Breast epithelium (tissue), 4 donors: ENCODE data around the gene LGALS7B. TPM values are rescaled to one million over a fixed set of nuclear protein-coding genes. Genes with fewer than 3 reads are reported as not detected.
"Not testable (repeated sequence)": the region's sequence is repeated elsewhere in the genome, so short reads cannot be mapped to it uniquely, and the experiment has no call there.

Experiments used
- DNase-seq, 2 donors: peaks; one replicate each; pipeline ENCODE4 v3.0.0-alpha.2; 2019; ENCODE audit warnings: low spot score in 2 of 2
- H3K27ac ChIP-seq, 2 donors: fragments of 200-600 bp; sonication (generic) in 1 of 2; one replicate each; pipeline ENCODE4 v1.5.1; 2016 to 2019; ENCODE audit warnings: mild to moderate bottlenecking in 1 of 2
- H3K27me3 ChIP-seq, 2 donors: fragments of 200-600 bp; sonication (generic) in 1 of 2; one replicate each; pipeline versions ENCODE4 v1.5.1 to v1.6.0; 2017 to 2019; ENCODE audit warnings: control low read depth in 1 of 2, mild to moderate bottlenecking in 1 of 2
- H3K36me3 ChIP-seq: fragments of 200-600 bp; one replicate; pipeline ENCODE4 v1.5.1; 2019
- H3K4me1 ChIP-seq, 2 donors: fragments of 200-600 bp; sonication (generic); one replicate each; pipeline ENCODE4 v1.5.1; 2016 to 2019; ENCODE audit warnings: control low read depth in 1 of 2
- H3K4me3 ChIP-seq, 3 donors: fragments of 200-600 bp; sonication (generic); 1 replicate in 2 of 3; 2 replicates in 1 of 3; pipeline ENCODE4 v1.5.1; 2016 to 2019; ENCODE audit warnings: mild to moderate bottlenecking in 3 of 3, moderate library complexity in 2 of 3
- H3K9me3 ChIP-seq, 2 donors: fragments of 200-600 bp; sonication (generic) in 1 of 2; one replicate each; pipeline ENCODE4 v1.5.1; 2016 to 2019; ENCODE audit warnings: control low read depth in 1 of 2
- CTCF ChIP-seq, 3 donors: fragments of 450-650 bp; IDR thresholded peaks; one replicate each; pipeline ENCODE4 v1.5.1; 2016 to 2017; ENCODE audit warnings: antibody characterized with exemption in 3 of 3, mild to moderate bottlenecking in 3 of 3, moderate library complexity in 3 of 3
- POLR2A ChIP-seq: fragments of 450-650 bp; IDR thresholded peaks from one replicate; pipeline ENCODE4 v1.6.1; 2016; ENCODE audit warnings: antibody characterized with exemption, mild to moderate bottlenecking, moderate library complexity
- POLR2AphosphoS5 ChIP-seq, 3 donors: sonication (generic); formaldehyde crosslinking; IDR thresholded peaks; one replicate each; pipeline ENCODE4 v1.6.1; 2017; ENCODE audit warnings: antibody characterized with exemption in 3 of 3
- intact Hi-C: fragments of 100-400 bp; cut with DNase I; formaldehyde crosslinking; loops from one replicate; pipeline ENCODE4 v1.15.1; 2023; ENCODE audit warnings: low total_unique reads
- total RNA-seq, 3 donors: library from RNA; depleted of rRNA; stranded (reverse); fragments of >200 nt; gene quantifications; one replicate each; pipeline ENCODE4 v1.1.0, GENCODE V29; 2016

Gene LGALS7B
- total RNA-seq, 3 donors from 2014 or later = 5.9 to 23.6 TPM; not detected in 1

- peak; percentile 20 to 61 (median 42) for TF ChIP-seq CTCF (IDR thresholded peaks at IDR 0.05)
- TF ChIP-seq POLR2A = no peak
- no peak for DNase-seq
- no peaks in the 10 kb centered on the region for H3K36me3 ChIP-seq
- intact Hi-C loops = no loop called here
- no peaks in the 10 kb centered on the region for H3K27me3 ChIP-seq
- peak overlapping the region in 1 of 2 donors; percentile 80 for H3K27ac ChIP-seq
- peak overlapping the region; percentile 7 to 63 (median 34) for H3K4me3 ChIP-seq
- H3K9me3 ChIP-seq = no peaks in the 10 kb centered on the region
- no peaks in the 10 kb centered on the region for H3K4me1 ChIP-seq
Measured at GRCh38 chr19:38792250-38793111, 3.5 kb downstream of the LGALS7B start.

DNA sequence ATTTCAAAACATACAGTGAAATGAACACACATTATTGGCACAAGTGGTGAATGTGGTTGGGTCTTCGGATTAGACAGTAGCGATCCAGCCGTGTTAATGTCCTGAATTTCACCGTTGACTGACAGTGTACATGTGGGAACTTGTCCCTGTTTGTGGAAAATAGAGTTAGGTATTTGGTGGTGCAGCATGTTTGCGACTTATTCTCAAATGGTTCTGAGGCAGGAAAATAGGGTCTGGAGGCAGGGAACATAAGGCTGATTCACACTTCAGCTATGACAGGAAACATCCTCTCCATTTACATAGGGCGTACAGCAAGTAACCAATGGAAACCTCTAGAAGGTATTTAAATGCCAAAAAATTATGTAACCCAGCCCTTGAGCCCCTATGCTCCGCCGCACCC lies 4.2 kb downstream of the LGALS7B start:
- intact Hi-C loops = no loop called here
- H3K9me3 ChIP-seq = no peaks in the 10 kb centered on the region
- TF ChIP-seq CTCF (IDR thresholded peaks at IDR 0.05) (no peak), POLR2AphosphoS5 (IDR thresholded peaks at IDR 0.05) (no peak)
- H3K27me3 ChIP-seq = no peaks in the 10 kb centered on the region
- no peaks in the 10 kb centered on the region for H3K36me3 ChIP-seq
- H3K27ac ChIP-seq = peak overlapping the region in 1 of 2 donors; percentile 80
- H3K4me1 ChIP-seq = no peaks in the 10 kb centered on the region
- no peak for DNase-seq
- no peak overlapping the region for H3K4me3 ChIP-seq

DNA sequence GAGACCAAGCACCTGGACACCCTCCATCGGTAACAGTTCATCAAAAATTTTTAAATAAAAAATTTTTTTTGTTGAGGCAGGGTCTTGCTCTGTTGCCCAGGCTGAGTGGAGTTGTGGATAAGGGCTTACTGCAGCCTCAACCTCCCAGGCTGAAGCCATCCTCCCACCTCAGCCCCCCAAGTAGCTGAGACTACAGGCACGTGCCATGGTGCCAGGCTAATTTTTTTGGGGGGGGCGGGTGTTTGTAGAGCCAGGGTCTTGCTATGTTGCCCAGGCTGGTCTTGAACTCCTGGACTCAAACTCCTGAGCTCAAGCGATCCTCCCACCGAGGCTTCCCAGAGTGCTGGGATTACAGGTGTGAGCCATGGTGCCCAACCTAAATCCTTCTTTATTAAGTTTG lies 4.7 kb downstream of the LGALS7B start:
- intact Hi-C loops = no loop called here
- DNase-seq = no peak
- no peaks in the 10 kb centered on the region for H3K4me1 ChIP-seq
- no peaks in the 10 kb centered on the region for H3K36me3 ChIP-seq
- H3K27ac ChIP-seq = no peak overlapping the region
- no peak overlapping the region for H3K4me3 ChIP-seq
- H3K27me3 ChIP-seq = no peaks in the 10 kb centered on the region
- H3K9me3 ChIP-seq = no peaks in the 10 kb centered on the region
- no peak for TF ChIP-seq POLR2AphosphoS5 (IDR thresholded peaks at IDR 0.05)
- no peak for TF ChIP-seq CTCF (IDR thresholded peaks at IDR 0.05)
- no peak for TF ChIP-seq POLR2A

DNA sequence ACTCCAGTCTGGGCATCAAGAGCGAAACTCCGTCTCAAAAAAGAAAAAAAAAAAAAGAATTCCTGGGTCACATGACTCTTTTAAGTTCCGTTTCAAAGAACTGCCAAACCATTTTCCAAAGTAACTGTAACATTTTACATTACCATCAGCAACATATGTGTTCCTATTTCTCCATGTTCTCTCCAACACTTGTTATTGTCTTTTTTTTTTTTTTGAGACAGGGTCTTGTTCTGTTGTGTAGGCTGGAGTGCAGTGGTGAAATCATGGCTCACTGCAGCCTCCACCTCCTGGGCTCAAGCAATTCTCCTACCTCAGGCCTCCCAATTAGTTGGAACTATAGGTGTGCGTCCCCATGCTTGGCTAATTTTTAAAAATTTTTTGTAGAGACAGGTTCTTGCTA lies 6.5 kb downstream of the LGALS7B start:
- Histone ChIP-seq H3K27me3 (no peaks in the 10 kb centered on the region), H3K36me3 (no peaks in the 10 kb centered on the region), H3K27ac (no peak overlapping the region), H3K9me3 (no peaks in the 10 kb centered on the region), H3K4me3 (no peak overlapping the region), H3K4me1 (no peaks in the 10 kb centered on the region)
- intact Hi-C loops = no loop called here
- DNase-seq = no peak
- TF ChIP-seq CTCF (IDR thresholded peaks at IDR 0.05) = no peak
- TF ChIP-seq POLR2AphosphoS5 (IDR thresholded peaks at IDR 0.05) = no peak
- no peak for TF ChIP-seq POLR2A

- no peak overlapping the region for H3K4me3 ChIP-seq
- no peaks in the 10 kb centered on the region for H3K4me1 ChIP-seq
- H3K36me3 ChIP-seq = no peaks in the 10 kb centered on the region
- H3K9me3 ChIP-seq = no peaks in the 10 kb centered on the region
- no peak for DNase-seq
- H3K27me3 ChIP-seq = no peaks in the 10 kb centered on the region
- TF ChIP-seq POLR2A (no peak), CTCF (IDR thresholded peaks at IDR 0.05) (no peak), POLR2AphosphoS5 (IDR thresholded peaks at IDR 0.05) (no peak)
- H3K27ac ChIP-seq = no peak overlapping the region
- intact Hi-C loops = no loop called here
Measured at GRCh38 chr19:38796154-38796553, 7.2 kb downstream of the LGALS7B start.

- H3K4me1 ChIP-seq, intact Hi-C loops, H3K4me3 ChIP-seq, H3K36me3 ChIP-seq, H3K9me3 ChIP-seq, H3K27ac ChIP-seq, H3K27me3 ChIP-seq, DNase-seq: not testable (repeated sequence)
Measured at GRCh38 chr19:38797781-38798180, 8.8 kb downstream of the LGALS7B start.
